HL-60/S4 treated with retinoic acid at 250 ng/mL for 4 days and 3 days (cell line): ENCODE measurements around the gene DYNLRB1.

Source experiments
- in situ Hi-C: fragments of 300-500 bp; cut with MboI; formaldehyde crosslinking; loops from 2 replicates; pipeline ENCODE4 v1.7.0; 2022; ENCODE audit warnings: low sequenced_read_pairs

DYNLRB1 gene

GRCh38 chr20:34549929-34550305 lies 33.7 kb downstream of the DYNLRB1 start:
- in situ Hi-C loops = no loop called here

- in situ Hi-C loops = no loop called here
Measured at GRCh38 chr20:34552569-34552968, 36.3 kb downstream of the DYNLRB1 start.

- in situ Hi-C loops = no loop called here
Measured at GRCh38 chr20:34553366-34553867, 37.2 kb downstream of the DYNLRB1 start.

- in situ Hi-C loops = no loop called here
Measured at GRCh38 chr20:34557936-34558319, 41.7 kb downstream of the DYNLRB1 start.

- in situ Hi-C loops = no loop called here
Measured at GRCh38 chr20:34558320-34559218, 42.3 kb downstream of the DYNLRB1 start, which contains the start of gene MAP1LC3A. Gene MAP1LC3A (plus strand): TSS chr20:34558718. CDS start chr20:34558869, 151 bp downstream.

- in situ Hi-C loops = no loop called here
Measured at GRCh38 chr20:34559311-34560140, 43.3 kb downstream of the DYNLRB1 start.

GRCh38 chr20:34560141-34560523 lies 43.9 kb downstream of the DYNLRB1 start:
- in situ Hi-C loops = no loop called here

- in situ Hi-C loops = no loop called here
Measured at GRCh38 chr20:34560614-34561013, 44.4 kb downstream of the DYNLRB1 start.

- in situ Hi-C loops = no loop called here
Measured at GRCh38 chr20:34561661-34562060, 45.4 kb downstream of the DYNLRB1 start.

- in situ Hi-C loops = no loop called here
Measured at GRCh38 chr20:34562641-34563040, 46.4 kb downstream of the DYNLRB1 start.

GRCh38 chr20:34564833-34565232 lies 48.6 kb downstream of the DYNLRB1 start:
- in situ Hi-C loops = no loop called here

- in situ Hi-C loops = no loop called here
Measured at GRCh38 chr20:34566978-34567891, 51.0 kb downstream of the DYNLRB1 start.

- in situ Hi-C loops = no loop called here
Measured at GRCh38 chr20:34567892-34568865, 52.0 kb downstream of the DYNLRB1 start.

- in situ Hi-C loops = no loop called here
Measured at GRCh38 chr20:34569598-34569997, 53.4 kb downstream of the DYNLRB1 start.

GRCh38 chr20:34570859-34571306 lies 54.7 kb downstream of the DYNLRB1 start:
- in situ Hi-C loops = no loop called here

GRCh38 chr20:34571753-34572152 lies 55.5 kb downstream of the DYNLRB1 start:
- in situ Hi-C loops = no loop called here

GRCh38 chr20:34573541-34574300 lies 57.5 kb downstream of the DYNLRB1 start:
- in situ Hi-C loops = no loop called here

GRCh38 chr20:34574426-34574825 lies 58.2 kb downstream of the DYNLRB1 start:
- in situ Hi-C loops = no loop called here

- in situ Hi-C loops = no loop called here
Measured at GRCh38 chr20:34574861-34575260, 58.6 kb downstream of the DYNLRB1 start.
